ENCODE results near the gene NDUFA12.

NDUFA12 gene

GRCh38 chr12:94930772-94931171 is 72.7 kb downstream of the NDUFA12 start:
- no peak for TF ChIP-seq CTCF (IDR thresholded peaks at IDR 0.05)

GRCh38 chr12:94930216-94930654 is 73.3 kb downstream of the NDUFA12 start:
- no peak for TF ChIP-seq CTCF (IDR thresholded peaks at IDR 0.05)

GRCh38 chr12:94929780-94930179 is 73.7 kb downstream of the NDUFA12 start:
- no peak for TF ChIP-seq CTCF (IDR thresholded peaks at IDR 0.05)

- TF ChIP-seq CTCF (IDR thresholded peaks at IDR 0.05) = no peak
Observed at GRCh38 chr12:94925729-94926128, 77.8 kb downstream of the NDUFA12 start.

GRCh38 chr12:94925206-94925605 is 78.3 kb downstream of the NDUFA12 start:
- no peak for TF ChIP-seq CTCF (IDR thresholded peaks at IDR 0.05)

GRCh38 chr12:94922561-94922960 is 80.9 kb downstream of the NDUFA12 start:
- no peak for TF ChIP-seq CTCF (IDR thresholded peaks at IDR 0.05)

Data from LNCAP (cell line).